HG03460 (cell line): ENCODE measurements around the gene FXYD7.

ENCODE experiments used
- ATAC-seq: cut with Tn5 transposase; IDR thresholded peaks from one replicate; pipeline ENCODE4 v1.9.1; 2021; ENCODE audit not compliant: unreplicated experiment

FXYD7 gene

GRCh38 chr19:35109395-35110112 lies 33.5 kb upstream of the FXYD7 start:
- no peak for ATAC-seq

- ATAC-seq, result no peak
Observed at GRCh38 chr19:35110974-35111373, 32.1 kb upstream of the FXYD7 start.

- no peak for ATAC-seq
Observed at GRCh38 chr19:35112995-35113688, 29.9 kb upstream of the FXYD7 start.

DNA sequence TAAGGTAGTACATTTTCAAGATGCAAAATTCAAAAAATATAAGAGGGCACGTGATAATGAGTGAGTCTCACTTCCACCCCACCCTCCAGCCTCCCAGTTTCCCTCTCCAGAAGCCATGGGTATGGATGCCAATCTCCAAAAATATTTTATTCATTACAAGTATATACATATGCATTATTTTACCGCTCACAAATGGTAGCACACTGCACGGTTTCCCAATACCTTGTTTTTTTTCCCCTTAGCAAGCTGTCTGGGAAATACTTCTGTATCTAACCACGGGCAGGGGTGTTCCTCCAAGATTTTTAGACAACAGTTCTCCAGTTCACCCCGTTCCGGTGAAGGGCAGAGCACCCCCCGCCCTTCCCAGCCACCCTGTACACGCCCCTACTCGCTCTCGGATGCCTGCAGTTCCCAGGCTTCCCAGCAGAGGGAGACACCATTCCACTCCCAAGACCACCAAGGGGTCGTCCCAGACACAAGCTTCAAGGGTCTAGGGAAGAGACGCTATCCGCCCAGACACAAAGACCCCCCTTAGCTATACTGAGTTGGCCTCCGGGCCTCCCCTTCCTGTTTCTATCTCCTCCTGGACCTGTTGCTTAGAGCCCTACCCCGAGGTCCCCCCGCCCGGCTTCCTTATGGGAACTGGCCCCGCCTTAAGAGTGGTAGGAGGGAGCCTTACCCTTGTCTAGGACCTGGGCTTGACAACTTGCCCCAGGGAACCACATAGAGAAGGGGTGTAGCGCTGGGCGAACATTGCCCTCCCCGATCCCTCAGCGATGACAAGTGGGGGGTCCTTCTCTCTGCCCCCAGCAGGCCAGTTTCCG lies 28.5 kb upstream of the FXYD7 start:
- no peak for ATAC-seq

- ATAC-seq, result no peak
Observed at GRCh38 chr19:35115177-35115951, 27.7 kb upstream of the FXYD7 start, which contains the start of gene FXYD3. TSS of gene FXYD3 (plus strand) at chr19:35115823. CDS start at chr19:35119377, 3,554 bp downstream.

- ATAC-seq, result no peak
Observed at GRCh38 chr19:35116072-35116801, 26.8 kb upstream of the FXYD7 start.

DNA sequence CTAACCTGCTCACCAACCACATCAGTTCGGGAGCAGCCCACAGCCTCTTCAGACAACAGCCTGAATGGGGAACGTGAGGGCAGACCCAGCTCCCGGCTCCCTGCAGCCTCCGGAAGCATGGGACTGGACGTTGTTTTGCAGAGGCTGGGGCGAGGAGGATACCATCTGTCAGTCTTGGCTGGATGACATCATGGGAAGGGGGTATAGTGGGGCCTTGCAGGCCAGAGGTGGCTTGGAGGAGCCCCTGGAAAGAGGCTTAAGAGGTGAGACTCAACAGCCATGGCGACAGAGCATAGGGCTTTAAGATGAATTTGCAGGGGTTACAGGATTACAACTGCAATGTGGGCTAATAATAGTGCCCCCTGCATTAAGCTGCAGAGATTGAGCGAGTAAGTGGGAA lies 25.9 kb upstream of the FXYD7 start:
- no peak for ATAC-seq

GRCh38 chr19:35117799-35118198 lies 25.3 kb upstream of the FXYD7 start:
- no peak for ATAC-seq

DNA sequence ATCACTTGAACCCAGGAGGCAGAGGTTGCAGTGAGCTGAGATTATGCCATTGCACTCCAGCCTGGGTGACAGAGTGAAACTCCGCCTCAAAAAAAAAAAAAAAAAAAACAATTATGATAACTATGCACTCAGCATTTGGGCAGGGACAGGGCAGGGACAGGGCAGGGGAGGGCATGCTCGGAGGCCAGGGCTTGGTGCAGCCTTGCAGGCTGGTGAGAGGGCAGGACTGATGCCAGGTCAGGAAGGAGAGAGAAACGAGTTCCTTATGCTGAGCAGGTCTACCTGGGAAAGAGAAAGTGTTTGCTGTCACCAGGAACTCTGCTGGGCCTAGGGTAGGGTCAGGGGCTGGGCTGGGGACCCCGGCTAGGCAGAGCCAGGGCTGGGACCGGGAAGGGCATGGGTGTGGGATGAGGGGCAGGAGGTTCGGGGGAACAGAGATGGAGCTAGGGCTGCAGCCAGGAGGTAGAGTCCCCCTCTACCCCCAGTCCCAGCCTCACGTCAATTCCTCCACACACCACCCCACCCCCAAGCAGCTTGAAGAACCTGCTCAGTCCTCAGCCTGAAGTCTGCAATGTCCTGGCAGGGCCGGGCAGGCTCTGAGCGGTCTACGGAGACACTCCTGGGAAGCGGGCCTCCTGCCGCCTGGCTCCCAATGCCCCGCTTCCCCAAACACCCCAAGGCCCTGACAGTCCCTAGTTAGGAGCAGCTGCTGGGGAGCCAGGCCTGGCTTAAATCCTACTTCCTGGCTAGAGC lies 24.6 kb upstream of the FXYD7 start:
- ATAC-seq, result no peak

GRCh38 chr19:35119091-35119490 lies 24.0 kb upstream of the FXYD7 start:
- ATAC-seq, result no peak

DNA sequence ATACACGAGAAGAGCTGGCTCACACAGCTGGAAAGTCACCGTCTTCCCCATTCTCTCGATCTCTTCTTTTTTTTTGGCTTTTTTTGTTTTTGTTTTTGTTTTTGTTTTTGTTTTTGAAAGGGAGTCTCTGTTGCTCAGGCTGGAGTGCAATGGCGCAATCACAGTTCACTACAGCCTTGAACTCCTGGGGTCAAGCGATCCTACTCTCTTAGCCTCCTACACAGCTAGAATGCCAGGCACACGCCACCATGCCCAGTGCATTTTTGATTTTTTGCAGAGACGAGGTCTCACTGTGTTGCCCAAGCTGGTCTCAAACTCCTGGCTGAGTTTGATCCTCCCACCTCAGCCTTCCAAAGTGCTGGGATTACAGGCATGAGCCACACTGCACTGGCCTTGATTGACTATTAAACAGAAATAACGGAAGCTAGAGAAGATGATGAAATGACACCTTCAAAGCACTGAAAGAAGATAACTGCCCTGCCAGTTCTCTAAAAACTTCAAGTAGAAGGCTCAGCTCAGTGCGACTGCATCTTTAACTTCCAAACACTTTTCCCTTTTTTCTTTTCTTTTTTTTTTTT lies 23.4 kb upstream of the FXYD7 start:
- ATAC-seq, result no peak

DNA sequence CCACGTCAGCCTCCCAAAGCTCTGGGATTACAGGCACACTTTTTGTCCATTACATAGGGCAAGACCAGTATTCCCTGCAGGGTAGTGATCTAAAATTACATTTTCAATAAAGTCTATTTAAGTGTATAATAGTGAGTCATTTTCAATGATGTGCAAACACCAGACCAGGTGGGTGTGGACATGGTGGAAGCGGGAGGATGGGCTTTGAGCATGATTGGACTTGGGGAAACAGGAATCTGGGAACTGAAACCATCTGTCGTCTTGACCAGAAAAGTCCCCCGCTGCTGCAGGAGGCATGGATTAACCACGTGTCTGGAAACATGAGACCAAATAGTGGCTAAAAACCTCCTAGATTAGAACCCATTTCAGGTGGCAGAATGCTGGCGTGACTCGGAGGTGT lies 22.6 kb upstream of the FXYD7 start:
- ATAC-seq, result no peak

GRCh38 chr19:35120898-35121297 lies 22.2 kb upstream of the FXYD7 start:
- no peak for ATAC-seq

DNA sequence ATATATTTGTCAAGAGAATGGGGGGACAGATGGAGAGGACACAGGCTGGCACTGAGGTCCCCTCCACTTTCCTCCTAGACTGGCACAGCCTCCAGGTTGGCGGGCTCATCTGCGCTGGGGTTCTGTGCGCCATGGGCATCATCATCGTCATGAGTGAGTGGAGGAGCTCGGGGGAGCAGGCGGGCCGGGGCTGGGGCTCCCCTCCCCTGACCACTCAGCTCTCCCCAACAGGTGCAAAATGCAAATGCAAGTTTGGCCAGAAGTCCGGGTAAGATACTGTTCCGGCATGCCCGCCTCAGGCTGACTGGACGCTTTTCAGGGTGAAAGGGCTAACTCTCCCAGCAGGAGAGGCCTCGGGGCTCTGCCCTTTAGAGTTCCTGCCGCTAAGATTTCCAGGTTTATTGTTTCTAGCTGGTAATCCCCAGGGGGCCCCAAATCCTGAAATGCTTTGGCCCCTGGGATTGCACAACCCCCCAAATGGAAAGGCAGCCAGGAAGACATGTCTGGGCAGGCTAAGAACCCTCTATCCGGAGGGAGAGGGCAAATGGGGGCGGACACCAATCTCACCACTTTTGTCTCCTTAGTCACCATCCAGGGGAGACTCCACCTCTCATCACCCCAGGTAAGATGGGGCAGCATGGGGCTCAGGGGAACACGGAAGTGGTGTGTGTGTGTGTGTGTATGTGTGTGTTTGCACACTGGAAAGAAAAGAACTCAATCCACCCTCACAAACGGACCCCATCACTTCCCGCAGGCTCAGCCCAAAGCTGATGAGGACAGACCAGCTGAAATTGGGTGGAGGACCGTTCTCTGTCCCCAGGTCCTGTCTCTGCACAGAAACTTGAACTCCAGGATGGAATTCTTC lies 20.1 kb upstream of the FXYD7 start:
- no peak for ATAC-seq

DNA sequence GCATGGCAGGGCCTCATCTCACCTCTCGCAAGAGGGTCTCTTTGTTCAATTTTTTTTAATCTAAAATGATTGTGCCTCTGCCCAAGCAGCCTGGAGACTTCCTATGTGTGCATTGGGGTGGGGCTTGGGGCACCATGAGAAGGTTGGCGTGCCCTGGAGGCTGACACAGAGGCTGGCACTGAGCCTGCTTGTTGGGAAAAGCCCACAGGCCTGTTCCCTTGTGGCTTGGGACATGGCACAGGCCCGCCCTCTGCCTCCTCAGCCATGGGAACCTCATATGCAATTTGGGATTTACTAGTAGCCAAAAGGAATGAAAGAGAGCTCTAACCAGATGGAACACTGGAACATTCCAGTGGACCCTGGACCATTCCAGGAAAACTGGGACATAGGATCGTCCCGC lies 19.5 kb upstream of the FXYD7 start:
- ATAC-seq, result no peak

DNA sequence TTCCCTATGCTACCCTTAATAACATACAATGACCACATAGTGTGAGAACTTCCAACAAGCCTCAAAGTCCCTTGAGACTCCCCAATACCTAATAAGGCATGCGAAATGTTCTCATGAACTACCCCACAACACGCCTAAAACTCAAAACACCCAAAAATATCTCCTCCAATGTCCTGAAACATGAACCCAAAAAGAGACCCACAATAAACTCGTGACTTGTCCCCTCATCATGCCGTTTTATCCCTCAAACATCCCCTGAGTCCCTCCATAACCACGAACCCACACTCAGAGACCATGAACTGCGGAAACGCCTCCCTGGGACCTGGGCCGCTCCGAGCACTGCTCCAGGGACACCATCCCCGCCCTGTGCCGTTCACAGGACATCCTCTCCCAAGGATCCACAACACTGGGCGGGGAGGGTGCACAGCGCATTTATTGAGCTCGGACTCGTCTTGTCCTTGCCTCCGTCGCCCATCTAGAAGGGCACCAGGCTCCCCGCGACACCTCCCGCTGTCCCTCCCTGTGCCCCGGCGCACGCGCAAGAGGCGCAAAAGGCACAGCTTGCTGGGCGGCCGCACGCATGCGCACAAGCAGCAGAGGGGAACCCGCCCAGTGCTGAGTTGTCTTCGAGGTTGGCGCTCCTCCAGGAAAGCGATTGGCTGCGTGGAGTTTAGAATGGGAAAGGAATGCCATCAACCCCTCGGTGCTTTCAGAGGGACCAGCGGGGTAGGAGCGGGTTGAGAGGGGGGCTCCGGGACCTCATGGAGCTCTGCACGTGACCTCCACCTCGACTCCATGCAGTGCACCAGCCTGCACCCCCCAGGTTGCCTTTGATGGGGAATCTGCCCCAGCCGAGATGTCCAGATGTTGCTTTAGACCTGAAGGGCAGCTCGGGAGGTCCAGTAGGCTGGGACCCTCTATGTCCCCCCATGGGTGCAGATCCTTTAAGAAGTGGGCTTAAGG lies 18.7 kb upstream of the FXYD7 start:
- ATAC-seq, result no peak

- no peak for ATAC-seq
Observed at GRCh38 chr19:35125270-35125717, 17.8 kb upstream of the FXYD7 start.
